HEK293 (cell line): ENCODE measurements around the gene ANKRD9.

Experiments used
- CTCF ChIA-PET: fragments of 350-600 bp; formaldehyde crosslinking; extraction: SDS; loops from one replicate; lab custom pipeline; 2021; ENCODE audit warnings: antibody characterized with exemption; lab: Yijun Ruan, JAX
- POLR2A ChIA-PET: fragments of 300-600 bp; formaldehyde crosslinking; extraction: SDS; loops from one replicate; lab custom pipeline; 2020; ENCODE audit warnings: antibody characterized with exemption, inconsistent platforms; lab: Yijun Ruan, JAX
- H3K27ac ChIP-seq: fragments of 200-500 bp; sonication (Bioruptor generic); 2 replicates; pipeline ENCODE4 v1.5.1; 2014; ENCODE audit warnings: low read depth, low read length, control low read depth, inconsistent platforms; ENCODE audit errors: extremely low read depth
- H3K36me3 ChIP-seq, 2 experiments: fragments of 200-500 bp in 1 of 2; sonication (Bioruptor generic) in 1 of 2; 1 replicate in 1 of 2; 2 replicates in 1 of 2; pipeline ENCODE4 v1.5.1; 2014 to 2017; ENCODE audit warnings: inconsistent platforms in 2 of 2, low read length in 2 of 2; ENCODE audit not compliant: control insufficient read depth in 2 of 2, insufficient read depth in 1 of 2
- H3K4me1 ChIP-seq: fragments of 200-500 bp; sonication (Bioruptor generic); 2 replicates; pipeline ENCODE4 v1.5.1; 2014; ENCODE audit warnings: mild to moderate bottlenecking, low read length, inconsistent platforms; ENCODE audit not compliant: control insufficient read depth, insufficient read depth
- H3K4me3 ChIP-seq: 2 replicates; pipeline ENCODE4 v1.5.1; 2011; ENCODE audit warnings: low read depth, mild to moderate bottlenecking, control low read depth, low read length, moderate library complexity
- H3K9me3 ChIP-seq: fragments of 200-500 bp; sonication (Bioruptor generic); 2 replicates; pipeline ENCODE4 v1.5.1; 2014; ENCODE audit warnings: low read depth, low read length, inconsistent platforms; ENCODE audit not compliant: control insufficient read depth, insufficient read depth
- BCL11B ChIP-seq: fragments of 450-650 bp; formaldehyde crosslinking; IDR thresholded peaks from 2 replicates; pipeline ENCODE4 v1.5.1; 2016; ENCODE audit warnings: low read depth, missing biosample characterization, missing genetic modification characterization
- KLF16 ChIP-seq: fragments of 450-650 bp; formaldehyde crosslinking; IDR thresholded peaks from 2 replicates; pipeline ENCODE4 v1.5.1; 2017; ENCODE audit warnings: missing biosample characterization, missing genetic modification characterization
- SALL2 ChIP-seq: fragments of 450-650 bp; formaldehyde crosslinking; IDR thresholded peaks from 2 replicates; pipeline ENCODE4 v1.5.0; 2017; ENCODE audit warnings: missing biosample characterization, mild to moderate bottlenecking, missing genetic modification characterization, borderline replicate concordance
- ZBTB17 ChIP-seq: fragments of 450-650 bp; formaldehyde crosslinking; IDR thresholded peaks from 2 replicates; pipeline ENCODE4 v1.5.1; 2016; ENCODE audit warnings: missing biosample characterization, missing genetic modification characterization
- ZFP3 ChIP-seq: fragments of 450-650 bp; formaldehyde crosslinking; IDR thresholded peaks from 2 replicates; pipeline ENCODE4 v1.5.1; 2016; ENCODE audit warnings: low read depth, missing biosample characterization, missing genetic modification characterization
- ZIC2 ChIP-seq: fragments of 450-650 bp; formaldehyde crosslinking; IDR thresholded peaks from 2 replicates; pipeline ENCODE4 v1.5.1; 2016; ENCODE audit warnings: missing biosample characterization, missing genetic modification characterization
- ZNF132 ChIP-seq: fragments of 450-650 bp; formaldehyde crosslinking; IDR thresholded peaks from 2 replicates; pipeline ENCODE4 v1.5.1; 2017; ENCODE audit warnings: missing biosample characterization, missing genetic modification characterization, borderline replicate concordance
- ZNF140 ChIP-seq: fragments of 450-650 bp; formaldehyde crosslinking; IDR thresholded peaks from 2 replicates; pipeline ENCODE4 v1.5.1; 2016; ENCODE audit warnings: missing biosample characterization, missing genetic modification characterization
- ZNF274 ChIP-seq, 2 experiments: fragments of 200-500 bp in 1 of 2; fragments of 450-650 bp in 1 of 2; sonication (Bioruptor generic) in 1 of 2; formaldehyde crosslinking in 1 of 2; IDR thresholded peaks; 2 replicates each; pipeline versions ENCODE4 v1.5.1 to v1.6.1; 2014 to 2016; ENCODE audit warnings: borderline replicate concordance in 1 of 2, inconsistent platforms in 1 of 2, low read length in 1 of 2, missing biosample characterization in 1 of 2, missing genetic modification characterization in 1 of 2
- ZNF341 ChIP-seq: fragments of 450-650 bp; formaldehyde crosslinking; IDR thresholded peaks from 2 replicates; pipeline ENCODE4; 2016; ENCODE audit warnings: low read depth, missing biosample characterization, missing genetic modification characterization
- ZNF473 ChIP-seq: fragments of 450-650 bp; formaldehyde crosslinking; IDR thresholded peaks from 2 replicates; pipeline ENCODE4 v1.5.1; 2017; ENCODE audit warnings: missing biosample characterization, missing genetic modification characterization
- ZNF530 ChIP-seq: fragments of 450-650 bp; formaldehyde crosslinking; IDR thresholded peaks from 2 replicates; pipeline ENCODE4 v1.5.1; 2016; ENCODE audit warnings: low read depth, missing biosample characterization, missing genetic modification characterization
- ZNF561 ChIP-seq: fragments of 450-650 bp; IDR thresholded peaks from 2 replicates; pipeline ENCODE4 v1.5.1; 2018; ENCODE audit warnings: missing biosample characterization, missing genetic modification characterization, borderline replicate concordance
- ZNF600 ChIP-seq: fragments of 450-650 bp; formaldehyde crosslinking; IDR thresholded peaks from 2 replicates; pipeline ENCODE4 v1.5.1; 2016; ENCODE audit warnings: missing biosample characterization, missing genetic modification characterization
- ZNF624 ChIP-seq: fragments of 450-650 bp; formaldehyde crosslinking; IDR thresholded peaks from 2 replicates; pipeline ENCODE4 v1.5.1; 2017; ENCODE audit warnings: missing biosample characterization, missing genetic modification characterization
- ZNF654 ChIP-seq: fragments of 450-650 bp; formaldehyde crosslinking; IDR thresholded peaks from 2 replicates; pipeline ENCODE4 v1.5.1; 2016; ENCODE audit warnings: low read depth, missing biosample characterization, missing genetic modification characterization
- ZNF747 ChIP-seq: fragments of 450-650 bp; formaldehyde crosslinking; IDR thresholded peaks from 2 replicates; pipeline ENCODE4 v1.5.1; 2016; ENCODE audit warnings: missing biosample characterization, missing genetic modification characterization
- ZNF830 ChIP-seq: fragments of 450-650 bp; IDR thresholded peaks from 2 replicates; pipeline ENCODE4 v1.5.0; 2018; ENCODE audit warnings: missing biosample characterization, missing genetic modification characterization, low read depth, mild to moderate bottlenecking, moderate library complexity
- ZXDB ChIP-seq: fragments of 450-650 bp; formaldehyde crosslinking; IDR thresholded peaks from 2 replicates; pipeline ENCODE4 v1.5.1; 2016; ENCODE audit warnings: missing biosample characterization, missing genetic modification characterization
- TF ChIP-seq, protein P1 (sequence below): fragments of 450-650 bp; formaldehyde crosslinking; conservative IDR thresholded peaks from 2 replicates; pipeline ENCODE4 v1.5.1; 2016; ENCODE audit warnings: low read depth, missing biosample characterization, missing genetic modification characterization

The ANKRD9 gene

DNA sequence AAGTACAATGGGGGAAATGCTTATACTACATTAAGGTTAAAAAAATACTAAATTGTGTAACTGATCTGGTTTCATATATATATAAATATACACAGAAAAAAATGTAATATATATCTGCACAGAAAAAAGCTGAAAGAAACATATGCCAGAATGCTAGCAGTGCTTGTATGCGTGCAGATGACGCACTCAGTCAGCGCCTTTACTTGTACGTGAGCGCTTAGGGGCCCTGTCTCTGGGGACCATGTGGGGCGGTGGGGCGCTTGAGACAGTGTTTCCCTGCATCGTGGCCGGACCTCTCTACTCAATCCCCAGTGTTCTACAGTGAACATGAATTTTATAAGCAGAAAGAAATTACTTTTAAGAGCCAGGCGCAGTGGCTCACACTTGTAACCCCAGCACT lies 7.0 kb downstream of the ANKRD9 start:
- TF ChIP-seq ZIC2 (tag by site-specific recombination), result no peak
- no peak for TF ChIP-seq ZNF274 (IDR thresholded peaks at IDR 0.05; ENCODE audit: low read length)
- no peak for TF ChIP-seq ZNF274 (tag by site-specific recombination; IDR thresholded peaks at IDR 0.05; ENCODE audit: borderline replicate concordance)
- TF ChIP-seq ZNF561 (tag by site-specific recombination), result no peak
- no peak for TF ChIP-seq ZNF140 (tag by site-specific recombination)
- TF ChIP-seq, protein P1, sequence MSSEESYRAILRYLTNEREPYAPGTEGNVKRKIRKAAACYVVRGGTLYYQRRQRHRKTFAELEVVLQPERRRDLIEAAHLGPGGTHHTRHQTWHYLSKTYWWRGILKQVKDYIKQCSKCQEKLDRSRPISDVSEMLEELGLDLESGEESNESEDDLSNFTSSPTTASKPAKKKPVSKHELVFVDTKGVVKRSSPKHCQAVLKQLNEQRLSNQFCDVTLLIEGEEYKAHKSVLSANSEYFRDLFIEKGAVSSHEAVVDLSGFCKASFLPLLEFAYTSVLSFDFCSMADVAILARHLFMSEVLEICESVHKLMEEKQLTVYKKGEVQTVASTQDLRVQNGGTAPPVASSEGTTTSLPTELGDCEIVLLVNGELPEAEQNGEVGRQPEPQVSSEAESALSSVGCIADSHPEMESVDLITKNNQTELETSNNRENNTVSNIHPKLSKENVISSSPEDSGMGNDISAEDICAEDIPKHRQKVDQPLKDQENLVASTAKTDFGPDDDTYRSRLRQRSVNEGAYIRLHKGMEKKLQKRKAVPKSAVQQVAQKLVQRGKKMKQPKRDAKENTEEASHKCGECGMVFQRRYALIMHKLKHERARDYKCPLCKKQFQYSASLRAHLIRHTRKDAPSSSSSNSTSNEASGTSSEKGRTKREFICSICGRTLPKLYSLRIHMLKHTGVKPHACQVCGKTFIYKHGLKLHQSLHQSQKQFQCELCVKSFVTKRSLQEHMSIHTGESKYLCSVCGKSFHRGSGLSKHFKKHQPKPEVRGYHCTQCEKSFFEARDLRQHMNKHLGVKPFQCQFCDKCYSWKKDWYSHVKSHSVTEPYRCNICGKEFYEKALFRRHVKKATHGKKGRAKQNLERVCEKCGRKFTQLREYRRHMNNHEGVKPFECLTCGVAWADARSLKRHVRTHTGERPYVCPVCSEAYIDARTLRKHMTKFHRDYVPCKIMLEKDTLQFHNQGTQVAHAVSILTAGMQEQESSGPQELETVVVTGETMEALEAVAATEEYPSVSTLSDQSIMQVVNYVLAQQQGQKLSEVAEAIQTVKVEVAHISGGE, result no peak
- TF ChIP-seq ZNF654 (tag by site-specific recombination), result no peak
- TF ChIP-seq ZNF473 (tag by site-specific recombination), result no peak
- no peak for TF ChIP-seq ZNF530 (tag by site-specific recombination)
- TF ChIP-seq BCL11B (tag by site-specific recombination), result no peak
- TF ChIP-seq ZNF132 (tag by site-specific recombination), result no peak
- TF ChIP-seq SALL2 (tag by site-specific recombination), result no peak
- TF ChIP-seq ZNF830 (tag by site-specific recombination), result no peak
- no peak for TF ChIP-seq ZNF341 (tag by site-specific recombination)
- no peak for TF ChIP-seq ZBTB17 (tag by site-specific recombination)
- no peak for TF ChIP-seq ZFP3 (tag by site-specific recombination)
- TF ChIP-seq ZXDB (tag by site-specific recombination), result no peak
- no peak for TF ChIP-seq ZNF624
- TF ChIP-seq ZNF747 (tag by site-specific recombination), result no peak
- no peak for TF ChIP-seq KLF16 (tag by site-specific recombination)
- ChIA-PET CTCF (no interaction called here), POLR2A (no interaction called here)
- Histone ChIP-seq H3K36me3 (peaks cover 0 to 53% of the 10 kb centered on the region in 2 experiments; a peak in 1 of 3 replicates), H3K4me1 (no peaks in the 10 kb centered on the region), H3K27ac (no peak overlapping the region), H3K4me3 (no peak overlapping the region), H3K9me3 (no peaks in the 10 kb centered on the region)

DNA sequence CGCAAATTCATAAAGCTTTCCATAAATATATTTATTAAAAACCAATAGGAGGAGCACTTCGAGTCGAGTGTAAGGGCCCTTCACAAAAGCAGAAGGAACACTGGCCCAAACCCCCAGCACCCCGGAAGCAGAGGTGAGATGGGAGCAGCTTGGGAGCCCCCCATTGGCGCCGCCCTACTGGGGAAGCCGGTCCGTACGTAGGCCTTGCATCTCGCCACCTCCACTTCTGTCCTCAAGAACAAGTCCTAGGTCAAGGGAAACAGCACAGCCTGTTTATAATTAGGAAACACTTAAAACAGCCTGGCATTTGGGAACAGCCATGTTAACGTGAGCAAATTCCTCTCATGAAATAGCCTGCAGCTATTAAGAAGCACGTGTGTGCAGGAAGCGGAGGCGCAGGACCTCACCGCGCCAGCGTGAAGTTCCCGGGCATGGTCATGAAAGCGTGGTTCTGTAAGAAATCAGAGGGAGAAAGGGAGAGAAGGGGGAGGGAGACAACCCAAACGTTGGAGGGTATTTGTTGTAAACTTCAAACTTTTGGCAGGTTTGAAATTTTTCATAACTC lies 7.7 kb downstream of the ANKRD9 start:
- no peak overlapping the region for H3K27ac ChIP-seq
- POLR2A ChIA-PET, result no interaction called here
- H3K4me3 ChIP-seq, result no peak overlapping the region
- no peaks in the 10 kb centered on the region for H3K4me1 ChIP-seq
- H3K36me3 ChIP-seq, result peaks cover 0 to 52% of the 10 kb centered on the region in 2 experiments; a peak in 1 of 3 replicates
- H3K9me3 ChIP-seq, result no peaks in the 10 kb centered on the region
- TF ChIP-seq ZFP3 (tag by site-specific recombination) (no peak), ZNF600 (tag by site-specific recombination) (no peak)
- CTCF ChIA-PET, result no interaction called here
